ENCODE results near the gene NPW. TPM values are rescaled to one million over a fixed set of nuclear protein-coding genes. Genes with fewer than 3 reads are reported as not detected.

The NPW gene
- total RNA-seq (1 to 10 TPM in 1 of 2 donors, under 1 TPM in 1; 0.94 to 3.1 TPM), polyA plus RNA-seq (ENCODE audit: insufficient read length in 6 of 6) (1 to 10 TPM; 1.7 to 5.4 (median 2.7) TPM)
- long read RNA-seq, donor 1, transcript NPW-202 (2 exons, 991 nt), result major isoform, 8 of 8 reads
- long read RNA-seq, donor 1, partial matches to known transcripts, result 0 of 8 reads
- long read RNA-seq, donor 1, other reads (novel, unspliced or antisense), result 0 of 8 reads
- long read RNA-seq, donor 2, transcript NPW-202 (2 exons, 991 nt), result major isoform, 9 of 9 reads
- long read RNA-seq, donor 2, partial matches to known transcripts, result 0 of 9 reads
- long read RNA-seq, donor 2, other reads (novel, unspliced or antisense), result 0 of 9 reads
- long read RNA-seq, donor 3, transcript NPW-202 (2 exons, 991 nt), result major isoform, 9 of 9 reads
- long read RNA-seq, donor 3, partial matches to known transcripts, result 0 of 9 reads
- long read RNA-seq, donor 3, other reads (novel, unspliced or antisense), result 0 of 9 reads
- long read RNA-seq, donor 4, partial matches to known transcripts, result 0 of 5 reads
- long read RNA-seq, donor 4, other reads (novel, unspliced or antisense), result 1 of 5 reads
- long read RNA-seq, donor 5, transcript NPW-202 (2 exons, 991 nt), result major isoform, 6 of 6 reads
- long read RNA-seq, donor 5, partial matches to known transcripts, result 0 of 6 reads
- long read RNA-seq, donor 5, other reads (novel, unspliced or antisense), result 0 of 6 reads
- long read RNA-seq, donor 6, transcript NPW-202 (2 exons, 991 nt), result major isoform, 7 of 7 reads
- long read RNA-seq, donor 6, partial matches to known transcripts, result 0 of 7 reads
- long read RNA-seq, donor 6, other reads (novel, unspliced or antisense), result 0 of 7 reads
- long read RNA-seq, donor 7, partial matches to known transcripts, result 0 of 2 reads
- long read RNA-seq, donor 7, other reads (novel, unspliced or antisense), result 0 of 2 reads
- long read RNA-seq, donor 8, transcript NPW-202 (2 exons, 991 nt), result major isoform, 7 of 7 reads
- long read RNA-seq, donor 8, partial matches to known transcripts, result 0 of 7 reads
- long read RNA-seq, donor 8, other reads (novel, unspliced or antisense), result 0 of 7 reads
- long read RNA-seq, donor 9, result 0 reads
- long read RNA-seq, donor 10, partial matches to known transcripts, result 0 of 5 reads
- long read RNA-seq, donor 10, other reads (novel, unspliced or antisense), result 2 of 5 reads
- long read RNA-seq, donor 11, result 0 reads
- long read RNA-seq, donor 12, transcript NPW-202 (2 exons, 991 nt), result major isoform, 6 of 6 reads
- long read RNA-seq, donor 12, partial matches to known transcripts, result 0 of 6 reads
- long read RNA-seq, donor 12, other reads (novel, unspliced or antisense), result 0 of 6 reads

DNA sequence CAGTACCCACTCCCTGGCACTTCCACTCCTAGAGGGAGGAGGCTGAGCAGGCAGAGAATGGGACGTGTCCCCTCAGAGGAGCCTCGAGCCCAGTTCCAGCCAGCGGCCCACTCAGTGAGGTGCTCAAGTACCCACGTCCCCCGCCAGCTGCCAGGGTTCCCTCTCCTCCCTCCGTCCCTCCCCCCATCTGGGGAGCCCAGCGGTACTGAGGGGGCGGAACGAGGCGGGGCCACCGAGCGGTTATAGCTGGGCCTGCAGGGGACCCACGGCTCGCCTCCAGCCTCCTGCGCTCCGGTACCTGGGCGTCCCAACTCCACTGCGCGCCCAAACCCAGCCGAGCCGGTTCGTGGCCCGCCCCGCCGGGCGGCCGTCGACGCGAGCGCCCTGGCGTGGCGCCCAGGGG is at the start of gene NPW:
Gene NPW (plus strand): TSS at position 268 of the 403 bp plus-strand sequence.
- H3K4me3 ChIP-seq, result no peak within 1 kb of the TSS
- H3K27ac ChIP-seq, result no peak within 1 kb of the TSS
- H3K4me1 ChIP-seq, result peaks cover 17 to 34% of the 10 kb centered on the region in 2 donors
- peak in 2 of 4 donors; percentile 55 to 68 for DNase-seq
- peaks cover 20 to 58% of the 10 kb centered on the region in 2 donors for H3K27me3 ChIP-seq
- H3K36me3 ChIP-seq, result no peaks in the 10 kb centered on the region
- intact Hi-C loops (cut with DNase I), result no loop called here
- H3K9me3 ChIP-seq, result no peaks in the 10 kb centered on the region
- no peak for ATAC-seq
- TF ChIP-seq, protein P1, sequence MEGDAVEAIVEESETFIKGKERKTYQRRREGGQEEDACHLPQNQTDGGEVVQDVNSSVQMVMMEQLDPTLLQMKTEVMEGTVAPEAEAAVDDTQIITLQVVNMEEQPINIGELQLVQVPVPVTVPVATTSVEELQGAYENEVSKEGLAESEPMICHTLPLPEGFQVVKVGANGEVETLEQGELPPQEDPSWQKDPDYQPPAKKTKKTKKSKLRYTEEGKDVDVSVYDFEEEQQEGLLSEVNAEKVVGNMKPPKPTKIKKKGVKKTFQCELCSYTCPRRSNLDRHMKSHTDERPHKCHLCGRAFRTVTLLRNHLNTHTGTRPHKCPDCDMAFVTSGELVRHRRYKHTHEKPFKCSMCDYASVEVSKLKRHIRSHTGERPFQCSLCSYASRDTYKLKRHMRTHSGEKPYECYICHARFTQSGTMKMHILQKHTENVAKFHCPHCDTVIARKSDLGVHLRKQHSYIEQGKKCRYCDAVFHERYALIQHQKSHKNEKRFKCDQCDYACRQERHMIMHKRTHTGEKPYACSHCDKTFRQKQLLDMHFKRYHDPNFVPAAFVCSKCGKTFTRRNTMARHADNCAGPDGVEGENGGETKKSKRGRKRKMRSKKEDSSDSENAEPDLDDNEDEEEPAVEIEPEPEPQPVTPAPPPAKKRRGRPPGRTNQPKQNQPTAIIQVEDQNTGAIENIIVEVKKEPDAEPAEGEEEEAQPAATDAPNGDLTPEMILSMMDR (IDR thresholded peaks at IDR 0.05), result no peak

DNA sequence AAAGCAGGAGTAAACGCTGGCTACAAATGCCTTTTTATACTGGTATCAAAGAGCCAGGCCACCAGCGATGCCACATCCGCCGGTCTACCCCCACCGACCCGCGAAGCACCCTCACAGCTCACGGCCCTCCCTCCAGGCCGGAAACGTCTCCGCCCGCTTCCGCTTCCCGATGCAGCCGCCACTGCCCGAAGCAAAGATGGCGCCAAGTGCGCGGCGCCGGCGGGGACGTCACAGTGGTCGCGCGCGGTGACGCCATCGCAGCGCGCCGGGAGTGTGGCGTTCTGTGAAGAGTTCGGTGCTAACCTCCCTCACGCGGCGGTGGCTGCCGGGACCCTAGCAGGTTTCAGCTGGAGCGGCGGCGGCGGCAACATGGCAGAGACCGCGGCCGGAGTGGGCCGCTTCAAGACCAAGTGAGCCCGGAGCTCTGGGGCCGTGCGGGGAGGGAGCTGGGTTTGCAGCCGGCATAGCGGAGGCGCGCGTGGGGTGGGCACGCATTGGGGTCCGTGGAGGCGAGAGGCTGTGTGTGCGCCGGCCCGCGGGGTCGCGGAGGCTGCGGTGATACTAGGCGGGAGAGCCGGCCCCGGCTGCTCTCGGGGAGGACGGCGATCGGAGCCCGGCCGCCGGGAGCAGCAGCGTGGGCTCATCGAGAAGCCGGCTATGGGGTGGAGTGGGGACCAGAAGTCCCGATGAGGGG is 47.6 kb upstream of the NPW start, which contains the start of gene TBL3:
Gene TBL3 (plus strand): TSS at position 258 of the 694 bp plus-strand sequence. CDS start 112 bp downstream, at position 370.
- intact Hi-C loops (cut with DNase I), result no loop called here

DNA sequence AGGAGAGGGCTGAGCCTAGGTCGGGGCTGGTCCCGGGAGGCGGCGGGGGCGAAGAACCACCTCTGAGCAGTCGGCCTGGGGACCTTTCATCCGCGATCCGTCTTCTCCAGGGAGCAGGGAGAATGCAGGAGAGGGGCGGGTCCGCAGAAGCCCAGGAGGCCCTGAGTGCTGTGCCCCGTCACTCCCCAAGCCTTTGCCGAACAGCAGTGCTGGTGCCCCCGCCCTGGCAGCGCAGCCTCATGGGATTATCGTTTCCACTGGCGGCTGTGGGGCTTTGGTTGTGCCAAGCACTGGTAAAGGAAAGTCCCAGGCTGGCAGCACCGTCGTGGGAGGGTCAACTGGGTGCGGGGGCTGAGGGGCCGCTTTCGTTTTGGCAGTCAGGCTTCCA is 47.1 kb upstream of the NPW start:
- peak; percentile 13 for ATAC-seq
- H3K4me1 ChIP-seq, result peaks cover 17 to 25% of the 10 kb centered on the region in 2 donors
- peaks cover 0 to 37% of the 10 kb centered on the region in 2 donors for H3K36me3 ChIP-seq
- peak overlapping the region; percentile 98 to 99 for H3K4me3 ChIP-seq
- peak in 1 of 4 donors; percentile 76 for DNase-seq
- peaks cover 0 to 2% of the 10 kb centered on the region in 2 donors for H3K27me3 ChIP-seq
- H3K27ac ChIP-seq, result peak overlapping the region in 1 of 2 donors; percentile 97
- TF ChIP-seq, protein P1 (IDR thresholded peaks at IDR 0.05), result no peak
- H3K9me3 ChIP-seq, result no peaks in the 10 kb centered on the region
- intact Hi-C loops (cut with DNase I), result no loop called here

More for the DNA sequence above, 47.6 kb upstream of the NPW start, which contains the start of gene TBL3:
- Histone ChIP-seq H3K36me3 (peaks cover 0 to 31% of the 10 kb centered on the region in 2 donors), H3K9me3 (no peaks in the 10 kb centered on the region), H3K4me3 (peak within 1 kb of the TSS; percentile 98 to 99), H3K4me1 (peaks cover 17 to 27% of the 10 kb centered on the region in 2 donors), H3K27ac (peak within 1 kb of the TSS; percentile 84 to 97), H3K27me3 (no peaks in the 10 kb centered on the region)
- DNase-seq (peak; percentile 92 to 97 (median 95)), ATAC-seq (peak; percentile 97)
- TF ChIP-seq, protein P1 (IDR thresholded peaks at IDR 0.05), result no peak

DNA sequence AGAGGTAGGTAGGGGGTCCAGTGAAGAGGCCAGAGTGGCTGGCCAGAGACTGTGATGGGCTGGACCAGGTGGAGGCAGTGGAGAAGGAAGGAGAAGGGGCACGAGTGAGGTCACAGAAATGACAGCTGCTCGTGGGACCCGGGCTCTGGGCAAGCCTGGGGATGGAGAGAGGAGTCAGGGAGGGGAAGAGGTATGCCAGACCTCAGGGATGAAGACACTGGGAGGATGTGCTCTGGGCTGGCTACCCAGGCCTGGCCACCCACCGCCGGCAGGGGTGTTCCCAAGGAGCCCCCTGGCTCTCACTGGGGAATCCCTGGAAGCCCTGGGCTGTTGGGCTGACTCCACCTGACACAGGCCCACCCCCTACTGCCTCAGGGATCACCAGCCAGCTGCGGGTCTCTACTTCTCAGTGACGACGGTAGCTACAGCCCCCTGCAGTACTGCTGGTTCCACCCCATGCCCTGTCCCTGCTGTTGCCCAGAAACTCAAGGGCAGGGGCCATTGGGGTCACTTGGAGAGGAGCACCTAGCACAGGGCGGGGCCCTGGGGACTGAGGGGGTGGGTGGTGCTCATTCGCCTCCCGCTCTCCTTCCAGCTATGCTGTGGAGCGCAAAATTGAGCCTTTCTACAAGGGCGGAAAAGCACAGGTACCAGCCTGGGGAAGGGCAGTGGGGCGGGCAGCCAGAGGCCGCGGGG is 46.0 kb upstream of the NPW start:
- Histone ChIP-seq H3K4me3 (no peak overlapping the region), H3K36me3 (peaks cover 0 to 48% of the 10 kb centered on the region in 2 donors), H3K9me3 (no peaks in the 10 kb centered on the region), H3K27me3 (peaks cover 0 to 13% of the 10 kb centered on the region in 2 donors), H3K4me1 (peaks cover 17 to 25% of the 10 kb centered on the region in 2 donors), H3K27ac (no peak overlapping the region)
- DNase-seq (no peak), ATAC-seq (no peak)
- intact Hi-C loops (cut with DNase I), result no loop called here
- TF ChIP-seq, protein P1 (IDR thresholded peaks at IDR 0.05), result no peak

Data from left lung (tissue), 14 donors.